ENCODE measurements around the gene RNF103.

The RNF103 gene

DNA sequence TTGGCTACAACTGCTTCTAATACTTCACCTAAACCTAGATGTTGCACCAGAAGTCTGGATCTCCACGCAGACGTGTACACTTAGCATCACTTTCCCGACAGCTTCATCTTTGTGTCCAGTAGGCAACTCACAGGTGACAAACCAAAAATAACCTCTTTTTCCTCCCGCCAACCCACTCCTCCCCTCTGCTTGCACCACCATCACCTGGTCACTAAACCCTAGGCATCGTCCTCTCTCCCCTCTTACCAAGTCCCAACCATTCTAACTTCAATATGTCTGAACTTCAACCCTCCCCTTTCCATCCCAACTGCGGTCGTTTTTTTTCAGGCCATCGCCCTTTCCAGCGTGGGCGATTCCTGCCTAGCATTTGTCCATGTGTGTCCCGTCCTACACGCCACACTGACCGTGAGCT, 60.0 kb downstream of the RNF103 start:
- H2AFZ ChIP-seq (ENCODE audit: low read length): peak overlapping the region; percentile 95
- no peaks in the 10 kb centered on the region for H4K20me1 ChIP-seq (ENCODE audit: insufficient read depth, low read length)
- no peaks in the 10 kb centered on the region for H3K36me3 ChIP-seq (replicated peaks; ENCODE audit: insufficient read depth, low read length)
- peaks cover 12% of the 10 kb centered on the region for H3K4me1 ChIP-seq (ENCODE audit: low read length)
- H3K79me2 ChIP-seq (ENCODE audit: low read length): peaks cover 43% of the 10 kb centered on the region
- no peaks in the 10 kb centered on the region for H3K27me3 ChIP-seq (replicated peaks; ENCODE audit: insufficient read depth, low read length)
- H3K4me3 ChIP-seq (ENCODE audit: low read length): peak overlapping the region; percentile 93
- no peaks in the 10 kb centered on the region for H3K9me2 ChIP-seq (replicated peaks; ENCODE audit: insufficient read depth, low read length)
- TF ChIP-seq EZH2 (optimal IDR thresholded peaks at IDR 0.05; ENCODE audit: low read depth, low read length): no peak
- no peak for TF ChIP-seq EZH2phosphoT487 (IDR thresholded peaks at IDR 0.05; ENCODE audit: low read length)
- TF ChIP-seq, protein P1, sequence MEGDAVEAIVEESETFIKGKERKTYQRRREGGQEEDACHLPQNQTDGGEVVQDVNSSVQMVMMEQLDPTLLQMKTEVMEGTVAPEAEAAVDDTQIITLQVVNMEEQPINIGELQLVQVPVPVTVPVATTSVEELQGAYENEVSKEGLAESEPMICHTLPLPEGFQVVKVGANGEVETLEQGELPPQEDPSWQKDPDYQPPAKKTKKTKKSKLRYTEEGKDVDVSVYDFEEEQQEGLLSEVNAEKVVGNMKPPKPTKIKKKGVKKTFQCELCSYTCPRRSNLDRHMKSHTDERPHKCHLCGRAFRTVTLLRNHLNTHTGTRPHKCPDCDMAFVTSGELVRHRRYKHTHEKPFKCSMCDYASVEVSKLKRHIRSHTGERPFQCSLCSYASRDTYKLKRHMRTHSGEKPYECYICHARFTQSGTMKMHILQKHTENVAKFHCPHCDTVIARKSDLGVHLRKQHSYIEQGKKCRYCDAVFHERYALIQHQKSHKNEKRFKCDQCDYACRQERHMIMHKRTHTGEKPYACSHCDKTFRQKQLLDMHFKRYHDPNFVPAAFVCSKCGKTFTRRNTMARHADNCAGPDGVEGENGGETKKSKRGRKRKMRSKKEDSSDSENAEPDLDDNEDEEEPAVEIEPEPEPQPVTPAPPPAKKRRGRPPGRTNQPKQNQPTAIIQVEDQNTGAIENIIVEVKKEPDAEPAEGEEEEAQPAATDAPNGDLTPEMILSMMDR (IDR thresholded peaks at IDR 0.05; ENCODE audit: low read length): no peak
- DNase-seq: no peak
- peak overlapping the region; percentile 73 for H3K4me2 ChIP-seq (ENCODE audit: low read depth, low read length)
- peak overlapping the region; percentile 99; the same call in 1 of the 2 replicates for H3K27ac ChIP-seq (ENCODE audit: low read length)
- no peaks in the 10 kb centered on the region for H3K9me3 ChIP-seq (replicated peaks; ENCODE audit: insufficient read depth, low read length)
- peak overlapping the region; percentile 100 for H3K9ac ChIP-seq (ENCODE audit: low read length)
- 0 out of 2 replicates have a peak, but pooled peaks cover 5% of the 10 kb centered on the region for H3F3A ChIP-seq (ENCODE audit: insufficient read depth, low read length)

DNA sequence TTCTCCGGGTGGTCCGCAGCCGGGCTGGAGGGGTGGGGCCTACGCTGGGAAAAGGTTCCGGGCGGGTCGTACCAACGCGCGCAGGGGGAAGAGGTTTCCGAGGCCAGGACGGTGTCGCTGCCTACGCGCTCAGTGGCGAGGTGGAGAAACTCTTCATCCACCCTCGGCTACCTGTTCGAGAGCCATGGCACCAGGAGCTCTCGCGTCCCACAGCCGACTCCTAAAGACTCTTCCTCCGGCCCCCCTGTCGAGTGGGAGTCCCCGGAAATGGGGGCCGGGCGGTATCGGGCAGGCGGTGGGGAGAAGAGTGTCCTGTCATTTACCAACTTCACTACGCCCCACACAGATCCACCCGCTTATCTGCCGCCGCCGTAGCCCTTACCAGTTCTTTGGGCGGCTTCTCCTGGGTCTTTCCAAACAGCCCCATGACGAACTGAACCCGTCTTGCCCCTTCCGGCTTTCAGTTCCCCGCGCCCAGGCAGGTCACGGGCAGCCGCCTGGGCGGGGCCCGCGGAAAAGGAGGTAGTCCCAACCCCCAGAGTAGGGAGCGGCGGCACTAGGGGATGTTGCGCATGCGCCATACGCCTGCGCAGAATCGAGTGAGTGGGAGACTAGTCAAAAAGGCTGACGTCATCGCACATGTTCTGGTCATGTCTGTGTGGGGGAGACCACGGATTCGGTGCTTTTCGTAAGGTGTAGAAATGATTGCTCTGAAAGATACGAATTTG, 60.6 kb downstream of the RNF103 start, which contains the start of gene CHMP3:
Gene CHMP3 (minus strand): TSS at position 522 of the 728 bp plus-strand sequence. CDS start 95 bp downstream, at position 427.
- H3K4me3 ChIP-seq (ENCODE audit: low read length): peak within 1 kb of the TSS; percentile 93
- H3K79me2 ChIP-seq (ENCODE audit: low read length): peaks cover 49% of the 10 kb centered on the region
- TF ChIP-seq, protein P1 (IDR thresholded peaks at IDR 0.05; ENCODE audit: low read length): no peak
- TF ChIP-seq EZH2phosphoT487 (IDR thresholded peaks at IDR 0.05; ENCODE audit: low read length): no peak
- no peak for TF ChIP-seq EZH2 (optimal IDR thresholded peaks at IDR 0.05; ENCODE audit: low read depth, low read length)
- peak; percentile 98 for DNase-seq
- H3K27me3 ChIP-seq (replicated peaks; ENCODE audit: insufficient read depth, low read length): no peaks in the 10 kb centered on the region
- H3K9ac ChIP-seq (ENCODE audit: low read length): peak within 1 kb of the TSS; percentile 100
- peaks cover 12% of the 10 kb centered on the region for H3K4me1 ChIP-seq (ENCODE audit: low read length)
- H4K20me1 ChIP-seq (ENCODE audit: insufficient read depth, low read length): no peaks in the 10 kb centered on the region
- H3F3A ChIP-seq (ENCODE audit: insufficient read depth, low read length): 0 out of 2 replicates have a peak, but pooled peaks cover 5% of the 10 kb centered on the region
- H3K27ac ChIP-seq (ENCODE audit: low read length): peak within 1 kb of the TSS; percentile 99
- no peaks in the 10 kb centered on the region for H3K9me2 ChIP-seq (replicated peaks; ENCODE audit: insufficient read depth, low read length)
- H2AFZ ChIP-seq (ENCODE audit: low read length): peak within 1 kb of the TSS; percentile 95
- H3K4me2 ChIP-seq (ENCODE audit: low read depth, low read length): peak within 1 kb of the TSS; percentile 73
- H3K36me3 ChIP-seq (replicated peaks; ENCODE audit: insufficient read depth, low read length): no peaks in the 10 kb centered on the region
- no peaks in the 10 kb centered on the region for H3K9me3 ChIP-seq (replicated peaks; ENCODE audit: insufficient read depth, low read length)

DNA sequence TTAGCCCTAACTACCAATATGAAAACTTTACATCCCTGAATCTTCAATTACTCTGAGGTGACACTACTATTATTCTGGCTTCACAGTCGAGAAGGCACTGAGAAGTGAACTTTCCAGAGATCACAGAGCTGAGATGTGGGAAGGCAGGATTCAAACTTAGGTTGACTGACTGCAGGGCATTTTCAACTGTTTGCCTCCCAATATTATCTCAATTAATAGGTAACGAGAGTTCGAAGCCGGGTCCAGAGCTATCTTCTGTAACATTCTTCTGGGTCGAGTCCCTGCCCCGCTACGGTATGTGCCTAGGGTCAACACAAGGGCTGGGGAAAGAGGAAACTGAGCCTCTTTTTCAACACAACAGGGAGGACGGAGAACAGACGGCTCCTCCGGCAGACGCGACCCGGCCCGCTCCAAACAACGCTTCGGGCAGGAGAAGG, 61.2 kb downstream of the RNF103 start:
- H3K27me3 ChIP-seq (replicated peaks; ENCODE audit: insufficient read depth, low read length): no peaks in the 10 kb centered on the region
- H2AFZ ChIP-seq (ENCODE audit: low read length): peak overlapping the region; percentile 95
- peaks cover 12% of the 10 kb centered on the region for H3K4me1 ChIP-seq (ENCODE audit: low read length)
- peak overlapping the region; percentile 99 for H3K27ac ChIP-seq (ENCODE audit: low read length)
- no peak for TF ChIP-seq EZH2 (optimal IDR thresholded peaks at IDR 0.05; ENCODE audit: low read depth, low read length)
- H3K9me2 ChIP-seq (replicated peaks; ENCODE audit: insufficient read depth, low read length): no peaks in the 10 kb centered on the region
- peaks cover 54% of the 10 kb centered on the region for H3K79me2 ChIP-seq (ENCODE audit: low read length)
- DNase-seq: no peak
- 0 out of 2 replicates have a peak, but pooled peaks cover 5% of the 10 kb centered on the region for H3F3A ChIP-seq (ENCODE audit: insufficient read depth, low read length)
- peak overlapping the region; percentile 93 for H3K4me3 ChIP-seq (ENCODE audit: low read length)
- H3K9me3 ChIP-seq (replicated peaks; ENCODE audit: insufficient read depth, low read length): no peaks in the 10 kb centered on the region
- peak overlapping the region; percentile 100 for H3K9ac ChIP-seq (ENCODE audit: low read length)
- no peaks in the 10 kb centered on the region for H4K20me1 ChIP-seq (ENCODE audit: insufficient read depth, low read length)
- H3K36me3 ChIP-seq (replicated peaks; ENCODE audit: insufficient read depth, low read length): no peaks in the 10 kb centered on the region
- peak overlapping the region; percentile 73 for H3K4me2 ChIP-seq (ENCODE audit: low read depth, low read length)
